Activated CD8-positive, alpha-beta memory T cell treated with anti-CD3 and anti-CD28 coated beads for 36 hours (primary cell): Measurements from ENCODE around the gene ALDH1A1. TPM values are rescaled to one million over a fixed set of nuclear protein-coding genes. Genes with fewer than 3 reads are reported as not detected.

ENCODE experiments used
- CTCF ChIA-PET: fragments of 350-600 bp; sonication (Branson Sonifier 250); formaldehyde crosslinking; loops from one replicate; lab custom pipeline; 2021; ENCODE audit warnings: antibody characterized with exemption; lab: Charles Lee
- POLR2A ChIA-PET: fragments of 350-600 bp; sonication (Branson Sonifier 250); formaldehyde crosslinking; loops from one replicate; lab custom pipeline; 2021; ENCODE audit warnings: antibody characterized with exemption; lab: Charles Lee
- total RNA-seq, 2 experiments: library from RNA; stranded (reverse); gene quantifications; one replicate each; pipeline ENCODE4 v1.2.3, GENCODE V29; 2021

ALDH1A1 gene
- total RNA-seq, 2 experiments from 2014 or later: not detected

DNA sequence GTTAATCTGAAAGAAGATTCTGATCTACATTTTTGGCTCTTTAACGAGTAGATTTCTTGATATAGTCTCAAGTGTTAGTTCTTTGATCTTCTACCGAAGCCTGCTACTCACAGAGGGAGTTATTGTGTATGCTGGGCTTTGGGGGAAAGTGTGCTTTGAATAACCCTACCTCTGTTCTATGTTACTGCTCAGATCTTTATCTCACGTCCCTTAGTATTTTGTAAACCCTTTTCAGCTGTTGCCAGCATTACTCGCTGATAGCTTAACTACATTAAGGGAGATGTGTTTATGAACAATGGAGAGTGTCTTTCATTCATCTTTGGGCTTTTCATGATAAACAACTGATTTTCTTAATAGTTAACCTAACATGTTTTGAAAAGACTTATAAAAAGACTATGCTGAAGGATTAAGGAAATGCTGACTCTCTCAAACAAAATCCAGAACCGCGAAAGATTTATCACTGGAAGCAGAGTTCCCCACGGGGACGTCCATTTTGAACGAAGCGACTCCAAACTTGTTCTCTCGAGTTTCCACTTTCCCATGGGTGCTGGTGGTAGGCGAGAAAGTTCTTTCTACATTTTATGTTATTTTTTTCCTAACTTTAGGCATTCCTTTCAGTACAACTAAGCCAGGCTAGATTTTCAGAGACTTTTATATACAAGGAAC, 27.9 kb upstream of the ALDH1A1 start:
- CTCF ChIA-PET: interaction anchor here (0.6 kb wide), 1 partner anchor 358 kb away, joined by 4 read pairs; no protein-coding TSS in a partner anchor
- POLR2A ChIA-PET: no interaction called here

DNA sequence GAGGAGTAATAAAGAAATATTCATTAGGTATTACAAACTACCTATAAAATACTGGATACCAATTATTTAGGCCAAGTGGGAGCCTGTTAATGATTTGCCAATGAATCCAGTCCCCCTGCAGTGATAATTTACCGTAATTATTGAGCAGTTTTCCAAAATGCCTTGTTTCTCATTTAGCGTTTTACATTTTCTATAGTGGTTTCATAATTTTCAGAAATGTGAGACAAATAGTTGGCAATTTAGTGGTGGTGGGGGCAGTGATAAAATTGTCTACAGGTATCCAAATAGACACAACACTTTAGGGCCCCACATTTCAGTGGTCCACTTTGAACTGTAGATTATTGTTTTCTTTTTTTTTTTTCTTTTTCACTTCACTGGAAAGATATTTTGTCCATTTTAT, 27.3 kb upstream of the ALDH1A1 start:
- POLR2A ChIA-PET: no interaction called here
- CTCF ChIA-PET: no interaction called here

DNA sequence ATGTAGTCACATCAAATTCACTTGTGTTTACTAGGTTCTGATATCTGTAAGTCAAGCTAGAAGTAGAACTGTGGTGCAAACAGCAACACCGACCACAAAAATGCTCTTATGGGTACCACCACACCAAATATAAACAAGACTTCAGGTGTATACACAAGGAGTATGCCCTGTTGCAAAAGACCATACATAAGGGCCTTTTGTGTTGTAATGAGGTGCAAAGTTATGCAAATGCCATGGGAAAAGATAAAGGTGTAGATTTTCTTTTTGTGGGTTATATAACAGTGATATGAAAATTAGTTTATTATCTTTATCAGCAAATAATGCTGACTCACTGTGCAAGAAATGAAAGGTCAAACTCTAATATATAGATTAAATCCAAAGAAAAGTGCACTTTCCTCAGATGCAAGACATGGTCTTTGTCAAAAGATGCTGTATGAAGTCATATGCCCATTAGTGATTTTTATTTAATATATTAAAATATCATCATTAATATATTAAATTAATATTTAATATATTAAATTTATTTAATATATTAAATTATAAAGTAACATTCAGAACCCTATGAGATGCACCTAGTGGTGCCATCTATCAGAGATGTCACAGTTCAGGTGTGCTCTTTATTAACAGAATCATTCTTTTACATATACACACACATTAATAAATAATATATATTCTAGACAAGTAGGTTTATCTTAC, 26.7 kb upstream of the ALDH1A1 start:
- POLR2A ChIA-PET: no interaction called here
- CTCF ChIA-PET: no interaction called here

DNA sequence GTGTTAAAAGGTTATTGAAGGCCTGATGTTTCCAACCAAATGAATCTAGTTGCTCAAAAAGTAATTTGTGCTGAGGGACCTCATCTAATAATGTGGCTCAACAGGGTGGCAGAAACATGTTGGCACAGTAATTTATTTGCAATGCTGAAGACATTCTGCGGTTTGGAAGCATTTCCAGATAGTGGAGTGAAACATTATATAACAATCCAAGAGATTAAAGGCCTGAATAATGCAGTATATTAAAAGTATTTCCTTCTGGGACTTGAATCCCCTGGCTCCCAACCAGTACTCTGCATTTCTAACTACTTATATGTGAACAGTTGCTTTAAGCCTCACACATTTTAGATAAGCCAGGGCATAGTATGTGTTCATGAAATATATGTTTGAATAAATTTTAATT, 25.9 kb upstream of the ALDH1A1 start:
- CTCF ChIA-PET: no interaction called here

DNA sequence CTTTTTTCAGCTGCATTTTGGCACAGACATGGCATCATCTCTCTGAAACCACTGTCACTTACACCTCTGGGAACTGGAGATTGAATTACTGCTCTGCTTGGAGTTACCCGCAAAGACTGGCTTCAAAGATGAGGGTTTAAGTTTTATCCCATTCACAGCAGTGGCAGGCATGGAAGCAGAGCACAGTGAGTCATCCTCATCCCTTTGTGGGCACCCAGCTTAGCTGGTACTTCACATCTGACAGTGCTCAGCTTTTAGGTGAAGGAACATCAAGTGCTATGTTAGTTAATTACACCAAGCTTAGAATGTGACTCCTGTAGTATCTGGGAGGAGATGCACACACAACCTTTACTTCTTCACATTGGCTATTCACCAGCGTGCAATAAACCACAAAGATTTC, 24.8 kb upstream of the ALDH1A1 start:
- CTCF ChIA-PET: no interaction called here
- POLR2A ChIA-PET: no interaction called here

More for the DNA sequence above, 25.9 kb upstream of the ALDH1A1 start:
- POLR2A ChIA-PET: no interaction called here

DNA sequence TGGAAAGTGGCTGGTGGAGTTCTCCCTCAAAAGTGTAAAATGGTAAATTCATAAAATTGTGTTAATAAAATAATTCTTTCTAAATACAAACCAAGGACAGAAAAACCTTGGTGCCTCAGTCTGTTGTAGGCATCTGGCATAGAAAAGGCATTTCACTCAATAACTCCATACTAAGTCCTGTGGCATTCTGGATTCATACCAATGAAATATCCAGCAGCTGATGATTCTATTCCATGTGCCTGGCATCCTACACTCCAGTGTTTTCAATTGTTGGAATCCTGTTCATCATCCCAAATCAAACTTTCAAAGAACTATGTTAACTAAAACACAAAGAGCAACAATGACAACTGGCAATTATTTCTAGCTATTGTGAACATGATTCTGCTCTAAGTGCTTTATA, 21.6 kb upstream of the ALDH1A1 start:
- ChIA-PET POLR2A (no interaction called here), CTCF (no interaction called here)

DNA sequence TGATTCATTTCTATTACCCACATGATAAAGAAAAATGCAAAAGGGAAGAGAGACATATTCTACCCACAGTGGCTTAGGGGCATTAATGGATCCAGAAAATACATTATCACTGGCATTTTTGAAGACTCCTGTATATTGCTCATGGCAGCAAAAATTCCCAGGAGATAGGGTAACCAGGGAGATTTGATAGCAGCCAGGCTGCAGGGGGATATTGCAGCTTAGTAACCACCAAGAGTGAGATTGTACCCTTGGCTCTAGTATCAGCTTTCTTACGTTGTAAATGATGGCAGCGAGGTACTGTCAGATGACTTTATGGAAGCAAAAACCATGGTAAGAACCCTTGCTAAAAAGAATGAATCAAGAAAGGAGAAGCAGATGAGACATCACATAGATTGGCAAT, 19.8 kb upstream of the ALDH1A1 start:
- ChIA-PET POLR2A (no interaction called here), CTCF (no interaction called here)

DNA sequence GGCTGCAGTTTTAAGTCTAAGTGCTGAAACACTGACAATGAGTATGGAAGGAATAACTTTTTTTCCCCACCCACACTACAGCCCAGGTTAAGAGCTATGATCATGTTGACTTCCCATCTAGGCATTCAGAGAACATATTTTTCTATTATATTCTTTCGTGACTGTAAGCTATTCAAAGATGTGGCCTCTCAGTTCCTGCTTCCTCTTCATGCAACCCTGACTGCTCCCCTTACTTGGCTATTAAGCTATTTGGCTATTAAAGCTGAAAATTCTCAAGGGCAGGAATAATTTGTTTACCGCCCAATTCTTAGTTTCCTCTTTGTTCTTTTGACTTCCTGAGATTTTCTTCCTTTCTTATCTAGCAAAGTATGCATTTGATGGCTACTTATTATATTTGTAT, 18.6 kb upstream of the ALDH1A1 start:
- POLR2A ChIA-PET: no interaction called here

DNA sequence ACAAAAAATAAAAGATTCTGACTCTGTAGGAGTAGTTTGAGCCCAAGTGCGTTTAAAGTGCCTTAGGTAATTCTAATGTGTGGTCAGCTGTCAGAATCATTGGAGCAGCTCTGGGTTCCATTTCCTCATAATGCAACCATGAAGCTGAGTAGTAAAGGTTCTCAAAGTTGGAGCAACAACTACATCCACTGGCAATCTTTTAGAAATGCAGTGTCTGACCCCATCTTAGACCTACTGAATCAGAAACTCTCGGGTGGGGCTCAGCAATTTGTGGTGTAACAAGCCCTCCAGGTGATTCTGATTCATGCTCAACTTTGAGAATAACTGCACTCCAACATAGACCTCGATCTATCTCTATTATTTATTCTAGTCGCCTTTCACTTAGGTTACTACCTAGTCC, 7.6 kb upstream of the ALDH1A1 start:
- CTCF ChIA-PET: no interaction called here

More for the DNA sequence above, 18.6 kb upstream of the ALDH1A1 start:
- CTCF ChIA-PET: no interaction called here

DNA sequence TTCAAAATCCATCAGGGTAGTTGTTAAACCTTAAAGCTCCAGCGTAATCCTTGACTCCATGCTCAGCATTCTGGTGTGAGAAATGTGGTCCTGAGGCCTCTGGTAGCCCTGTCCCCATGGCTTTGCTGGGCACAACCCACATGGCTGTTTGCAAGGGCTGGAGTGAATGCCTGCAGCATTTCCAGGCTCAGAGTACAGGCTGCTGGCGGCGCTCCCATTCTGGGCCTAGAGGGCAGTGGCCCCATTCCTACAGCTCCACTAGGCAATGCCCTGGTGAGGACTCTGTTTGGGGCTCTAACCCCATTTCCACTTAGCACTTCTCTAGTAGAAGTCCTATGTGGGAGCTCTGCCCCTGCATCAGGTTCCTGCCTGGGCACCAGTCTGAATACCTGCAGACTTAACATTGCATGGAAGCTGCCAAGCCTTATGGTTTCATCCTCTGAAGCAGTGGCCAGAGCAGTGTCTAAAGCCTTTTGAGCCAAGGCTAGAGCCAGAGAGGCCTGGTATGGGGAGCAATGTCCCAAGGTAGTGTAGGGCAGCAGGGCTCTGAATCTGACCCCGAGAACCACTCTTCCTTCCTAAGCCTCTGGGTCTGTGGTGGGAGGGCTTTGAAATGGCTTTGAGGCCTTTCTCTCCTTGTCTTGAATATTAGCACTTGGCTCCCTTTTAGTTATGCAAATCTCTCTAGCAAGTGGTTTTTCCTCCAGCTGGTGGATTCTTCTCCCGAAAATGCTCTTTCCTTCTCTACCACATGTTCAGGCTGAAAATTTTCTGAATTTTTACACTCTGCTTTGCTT, 5.8 kb upstream of the ALDH1A1 start:
- CTCF ChIA-PET: no interaction called here
- POLR2A ChIA-PET: no interaction called here

More for the DNA sequence above, 7.6 kb upstream of the ALDH1A1 start:
- POLR2A ChIA-PET: no interaction called here

DNA sequence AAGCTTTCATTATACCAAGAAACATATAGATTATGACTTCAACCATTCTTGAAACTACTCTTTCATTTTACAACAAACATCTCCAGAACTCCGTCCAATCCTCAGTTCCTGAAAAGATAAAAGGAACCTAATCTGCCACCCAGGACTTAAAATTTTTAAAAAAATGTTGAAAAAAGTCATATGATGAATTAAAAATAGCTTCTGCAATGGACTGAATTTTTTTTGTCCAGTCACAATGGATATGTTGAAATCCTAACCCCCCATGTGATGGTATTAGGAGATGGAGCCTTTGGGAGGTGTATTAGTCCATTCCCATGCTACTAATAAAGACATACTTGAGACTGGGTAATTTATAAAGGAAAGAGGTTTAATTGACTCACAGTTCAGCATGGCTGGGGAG, 2.7 kb upstream of the ALDH1A1 start:
- POLR2A ChIA-PET: no interaction called here
- CTCF ChIA-PET: no interaction called here

DNA sequence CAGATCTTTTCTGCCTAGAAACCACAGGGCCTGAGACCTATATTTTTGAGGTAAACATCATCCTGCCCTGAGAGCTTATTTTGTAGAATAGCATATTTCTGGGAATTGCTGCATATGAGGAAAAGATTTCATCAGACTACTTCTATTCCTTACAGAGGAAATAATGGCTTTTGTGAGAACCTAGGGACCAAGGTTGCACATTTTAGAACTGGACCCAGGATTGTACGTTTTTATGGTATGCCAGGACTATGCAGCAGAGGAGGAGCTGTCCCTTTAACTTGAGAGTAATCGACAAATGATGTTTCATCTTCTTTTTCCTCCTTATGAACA, 2.2 kb upstream of the ALDH1A1 start:
- CTCF ChIA-PET: no interaction called here
- POLR2A ChIA-PET: no interaction called here

DNA sequence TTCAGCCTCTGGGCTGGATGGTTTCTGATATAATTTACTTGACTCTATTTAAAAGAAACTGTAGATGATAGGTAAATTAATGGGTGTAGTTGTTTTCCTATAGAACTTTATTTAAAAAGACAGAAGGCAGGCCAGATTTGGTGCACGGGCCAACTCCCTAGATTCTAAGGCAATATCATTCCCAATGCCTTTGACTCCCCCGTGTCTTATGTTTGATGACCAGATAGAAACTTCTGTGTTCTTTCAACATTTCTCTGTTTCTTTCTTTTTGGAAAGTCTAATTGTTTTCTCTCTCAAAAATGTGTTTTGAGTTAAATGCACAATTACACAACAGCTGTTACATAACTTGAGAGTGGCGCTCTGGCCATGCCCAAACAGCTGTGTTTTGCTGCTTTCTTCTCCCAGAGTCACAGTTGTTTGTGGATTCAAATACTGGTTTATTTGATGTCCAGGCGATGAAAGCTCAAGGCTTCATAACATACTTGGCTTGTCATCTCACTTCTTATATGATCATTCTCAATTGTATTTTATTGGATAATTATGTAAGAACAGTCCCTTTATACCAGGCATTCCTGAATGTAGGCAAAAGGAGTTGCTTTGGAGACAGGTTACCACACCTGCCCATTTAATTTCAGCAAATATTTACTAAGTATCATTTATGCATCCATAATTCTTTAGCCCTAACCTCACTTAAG, 1.7 kb upstream of the ALDH1A1 start:
- POLR2A ChIA-PET: no interaction called here
- CTCF ChIA-PET: no interaction called here

DNA sequence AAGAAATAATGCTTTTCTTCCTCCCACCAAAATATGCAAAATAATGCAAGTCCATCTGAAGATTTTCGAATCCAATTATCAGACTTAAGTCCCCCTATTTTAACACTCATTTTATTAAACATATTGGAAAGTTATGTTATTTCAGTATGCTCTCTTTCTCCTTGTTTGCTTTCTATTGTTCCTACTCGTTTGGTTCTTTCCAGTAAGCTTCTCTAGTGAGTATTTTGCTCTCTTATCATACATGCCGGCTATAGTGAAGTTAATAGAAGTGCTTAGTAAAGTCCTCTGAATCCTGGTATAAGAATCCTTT, 517 bp downstream of the ALDH1A1 start:
- POLR2A ChIA-PET: no interaction called here
- CTCF ChIA-PET: no interaction called here

DNA sequence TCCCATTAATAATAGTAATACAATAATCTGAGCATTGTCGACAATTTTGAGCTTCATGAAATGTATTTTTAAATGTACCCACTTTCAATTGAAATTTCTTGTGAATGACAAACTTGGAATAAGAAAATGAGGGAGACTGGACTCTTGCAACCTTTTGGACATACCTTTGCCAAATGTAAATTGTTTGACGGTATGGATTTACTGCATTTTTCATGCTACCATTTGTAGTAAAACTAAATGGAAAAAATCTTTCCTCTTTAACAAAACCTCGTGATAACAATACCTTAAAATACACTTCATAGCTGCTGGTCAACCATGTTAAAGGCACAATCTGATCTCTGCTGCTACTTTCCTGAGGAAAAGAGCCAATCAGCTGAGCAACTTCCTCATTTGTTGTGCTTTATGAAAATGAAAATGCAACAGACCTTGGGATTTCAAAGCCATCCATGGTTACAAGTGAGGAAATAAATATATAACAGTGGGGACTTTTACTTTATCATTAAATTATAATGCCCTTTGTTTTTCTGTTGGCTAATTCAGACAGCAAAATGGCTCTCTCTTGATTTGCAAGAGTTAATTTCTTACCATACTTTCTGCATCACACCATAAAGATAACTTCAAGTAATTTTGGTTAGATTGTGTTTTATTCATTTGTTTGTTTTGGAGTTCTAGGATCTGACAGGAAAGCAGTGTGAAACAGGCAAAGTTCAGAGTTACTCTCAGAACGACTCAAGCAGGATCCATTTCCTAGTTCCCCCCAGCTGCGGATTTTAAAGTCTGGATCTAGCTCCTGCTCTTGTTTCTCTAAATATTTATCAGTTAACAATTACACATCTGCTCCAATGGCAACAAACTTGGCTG, 1.1 kb downstream of the ALDH1A1 start:
- POLR2A ChIA-PET: no interaction called here
- CTCF ChIA-PET: interaction anchor here (0.5 kb wide), 1 partner anchor 1706 kb away, joined by 3 read pairs; no protein-coding TSS in a partner anchor

DNA sequence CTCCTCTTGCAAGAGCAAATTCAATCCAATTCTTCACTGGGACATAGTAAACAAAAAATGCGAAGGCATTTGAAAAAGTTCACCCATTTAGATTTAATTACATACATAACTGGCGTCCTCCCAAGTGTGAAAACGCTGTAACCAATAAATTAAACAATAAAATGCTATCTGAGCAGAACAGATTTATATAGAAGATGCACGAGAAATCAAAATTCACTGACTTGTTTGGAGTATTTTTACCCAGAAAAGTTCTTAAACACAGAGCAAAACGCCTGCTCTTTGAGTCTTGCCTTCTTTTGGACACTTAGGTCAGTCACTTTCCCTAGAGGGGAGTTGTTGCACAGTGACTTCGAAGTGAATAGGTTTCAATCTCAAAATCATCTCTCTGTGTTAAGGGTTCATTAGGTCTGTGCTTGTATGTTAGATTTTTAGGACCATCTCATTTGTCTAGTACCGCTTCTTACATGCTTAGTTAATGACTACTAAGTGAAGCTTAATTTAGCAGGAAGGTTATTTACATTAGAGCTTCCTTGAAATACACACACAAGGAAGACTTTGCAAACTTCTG, 1.9 kb downstream of the ALDH1A1 start:
- ChIA-PET CTCF (no interaction called here), POLR2A (no interaction called here)

DNA sequence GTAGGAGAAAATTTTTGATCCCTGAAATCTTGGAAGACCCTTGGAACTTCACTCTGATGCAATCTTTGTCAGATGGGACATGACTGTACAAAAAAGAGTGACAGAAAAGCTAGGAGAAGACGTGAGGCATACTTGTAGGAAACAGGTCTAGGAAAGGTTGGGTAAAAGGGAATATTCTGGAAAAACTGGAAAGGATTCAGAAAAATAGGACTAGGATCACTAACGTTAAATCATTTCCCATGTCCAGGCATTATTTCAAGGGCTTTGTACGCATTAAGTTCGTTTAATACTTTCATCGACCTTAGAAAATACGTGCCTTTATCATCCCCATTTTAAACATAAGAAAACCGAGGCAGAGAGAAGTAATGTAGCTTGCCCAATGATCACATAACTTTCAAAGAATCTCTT, 2.9 kb downstream of the ALDH1A1 start:
- ChIA-PET POLR2A (no interaction called here), CTCF (no interaction called here)

DNA sequence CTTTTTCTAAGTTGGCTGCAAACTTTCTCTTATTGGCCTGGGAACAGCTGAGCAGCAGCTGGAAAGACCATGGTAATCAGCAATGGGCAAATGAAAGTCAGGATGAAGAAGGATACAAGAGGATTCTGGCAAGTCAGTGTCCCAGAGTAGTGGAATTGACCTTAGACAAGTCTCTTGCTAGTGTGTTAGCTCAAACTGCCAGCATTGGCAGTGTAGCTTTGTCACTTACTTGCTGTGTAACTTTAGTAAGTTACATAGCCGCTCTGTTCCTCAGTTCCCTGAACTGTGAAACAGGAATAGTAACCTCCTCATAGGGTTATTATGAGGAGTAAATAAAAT, 3.6 kb downstream of the ALDH1A1 start:
- CTCF ChIA-PET: interaction anchor here (1.0 kb wide), 1 partner anchor 13 kb away, joined by 3 read pairs; no protein-coding TSS in a partner anchor

More for the DNA sequence above, 3.6 kb downstream of the ALDH1A1 start:
- POLR2A ChIA-PET: no interaction called here
